LNCaP clone FGC (cell line): ENCODE measurements around the gene ACYP1.

Experiments
- DNase-seq: peaks from one replicate; pipeline ENCODE4 v3.0.0-alpha.2; 2011; ENCODE audit warnings: low read depth
- H3K4me3 ChIP-seq: 2 replicates; pipeline ENCODE4 v1.5.1; 2011; ENCODE audit warnings: mild to moderate bottlenecking, low read depth, low read length, control low read depth
- CTCF ChIP-seq: IDR thresholded peaks from 2 replicates; pipeline ENCODE4 v1.5.1; 2012; ENCODE audit warnings: mild to moderate bottlenecking; ENCODE audit not compliant: control insufficient read depth, insufficient read depth; ENCODE audit errors: extremely low read depth

The ACYP1 gene

DNA sequence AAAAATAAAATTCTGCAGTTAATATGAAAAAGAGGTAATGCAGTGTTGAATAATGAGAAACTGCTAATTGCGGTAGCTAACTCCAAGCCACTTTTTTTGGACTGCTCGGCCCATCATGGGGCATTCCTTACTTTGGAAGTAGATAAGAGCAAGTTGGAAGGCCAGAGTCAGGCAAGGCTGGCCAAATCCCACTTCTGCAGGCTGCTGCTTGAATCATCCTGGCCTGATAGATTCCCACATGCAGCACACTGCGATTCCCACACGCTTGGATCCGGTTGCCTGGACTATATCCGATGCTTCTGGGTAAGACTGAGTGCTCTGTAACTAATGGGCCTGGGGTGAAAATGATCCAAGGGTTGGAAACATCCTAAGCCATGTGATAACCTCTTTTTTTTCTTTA is 50.5 kb downstream of the ACYP1 start:
- H3K4me3 ChIP-seq, result no peak overlapping the region
- no peak for DNase-seq
- TF ChIP-seq CTCF, result no peak

DNA sequence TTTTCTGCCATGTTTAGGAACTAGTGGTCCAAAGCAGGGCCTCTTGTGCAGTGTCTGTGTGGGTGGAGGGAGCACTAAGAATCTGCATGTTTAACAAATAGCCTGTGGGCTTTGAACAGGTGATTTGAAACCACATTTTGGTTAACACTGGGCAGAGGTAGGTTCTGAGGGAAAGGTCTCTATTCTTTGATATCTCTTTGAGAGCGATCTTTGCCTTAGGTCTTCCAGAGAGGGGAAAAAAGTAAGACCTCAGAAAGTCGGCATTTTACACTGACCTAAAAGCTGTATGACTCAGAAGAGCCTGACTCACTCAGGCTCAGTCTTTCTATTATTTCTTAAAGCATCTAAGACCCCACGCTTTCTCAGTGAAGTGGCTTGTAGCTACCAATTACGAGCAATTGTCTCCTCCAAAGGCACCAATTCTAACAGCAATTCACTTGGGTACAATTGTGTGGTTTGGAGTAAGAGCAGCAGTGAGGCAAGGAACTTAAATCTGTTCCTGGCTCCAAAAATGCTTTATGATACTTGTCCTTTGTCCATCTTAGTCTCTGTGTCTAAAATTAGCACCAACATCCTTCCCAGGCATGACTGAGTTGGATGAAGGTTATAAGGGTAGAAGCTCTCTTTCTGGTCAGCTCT is 52.3 kb downstream of the ACYP1 start:
- no peak overlapping the region for H3K4me3 ChIP-seq
- no peak for DNase-seq
- no peak for TF ChIP-seq CTCF

GRCh38 chr14:75010472-75011093 is 53.2 kb downstream of the ACYP1 start:
- no peak overlapping the region for H3K4me3 ChIP-seq
- DNase-seq, result no peak
- no peak for TF ChIP-seq CTCF

DNA sequence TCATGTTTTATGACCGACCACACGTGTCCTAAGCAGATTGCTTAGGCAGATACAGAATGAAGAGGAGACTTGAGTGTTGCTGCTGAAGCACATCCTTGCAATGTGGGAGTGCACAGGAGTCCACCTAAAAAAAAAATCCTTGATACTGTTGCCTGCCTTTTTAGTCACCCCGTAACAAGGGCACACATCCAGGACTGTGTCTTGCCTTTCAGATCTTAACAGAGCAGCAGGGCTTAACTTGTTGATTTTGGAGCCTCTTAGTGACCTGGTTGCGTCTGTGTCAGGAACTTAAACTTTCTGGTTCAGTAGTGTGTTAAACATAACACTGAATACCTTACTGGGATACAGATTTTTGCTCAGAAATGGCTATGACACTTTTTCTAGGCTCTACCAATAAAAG is 54.6 kb downstream of the ACYP1 start:
- no peak for TF ChIP-seq CTCF
- no peak for DNase-seq
- H3K4me3 ChIP-seq, result no peak overlapping the region

GRCh38 chr14:75005357-75005756 is 58.5 kb downstream of the ACYP1 start:
- TF ChIP-seq CTCF, result no peak
- no peak overlapping the region for H3K4me3 ChIP-seq
- no peak for DNase-seq

- no peak for DNase-seq
- peak overlapping the region; percentile 96 for H3K4me3 ChIP-seq
- TF ChIP-seq CTCF, result no peak
Observed at GRCh38 chr14:75003250-75004027, 60.4 kb downstream of the ACYP1 start.
